Body of pancreas (tissue), 4 donors: ENCODE results near the gene ADRA2C. TPM values are rescaled to one million over a fixed set of nuclear protein-coding genes. Genes with fewer than 3 reads are reported as not detected.

Source experiments
- ATAC-seq: fragments of 150-250 bp; one replicate; pipeline ENCODE4 v1.9.1; 2016
- DNase-seq, 4 donors: peaks; one replicate each; pipeline ENCODE4 v3.0.0-alpha.2; 2019
- H3K27ac ChIP-seq, 4 donors: fragments of 200-600 bp; sonication (generic); 1 replicate in 3 of 4; 2 replicates in 1 of 4; pipeline versions ENCODE4 v1.5.1 to v1.6.1; 2016 to 2019; ENCODE audit warnings: mild to moderate bottlenecking in 1 of 4, mixed read lengths in 1 of 4, moderate library complexity in 1 of 4
- H3K27me3 ChIP-seq, 2 donors: fragments of 200-600 bp; sonication (generic); one replicate each; pipeline ENCODE4 v1.6.0; 2016; ENCODE audit warnings: mild to moderate bottlenecking in 1 of 2
- H3K36me3 ChIP-seq, 2 donors: fragments of 200-600 bp; sonication (generic); replicated peaks in 1 of 2; 2 replicates each; pipeline ENCODE4 v1.5.1; 2016; ENCODE audit warnings: low read depth in 2 of 2; ENCODE audit not compliant: insufficient read depth in 1 of 2
- H3K4me1 ChIP-seq: fragments of 200-600 bp; sonication (generic); one replicate; pipeline ENCODE4 v1.6.0; 2016
- H3K4me3 ChIP-seq, 2 donors: fragments of 200-600 bp; sonication (generic); 1 replicate in 1 of 2; 2 replicates in 1 of 2; pipeline ENCODE4 v1.5.1; 2016 to 2019
- H3K9me3 ChIP-seq, 3 donors: fragments of 200-600 bp; sonication (generic); 1 replicate in 2 of 3; 2 replicates in 1 of 3; pipeline ENCODE4 v1.5.1; 2016
- POLR2A ChIP-seq, 3 donors: fragments of 450-650 bp; IDR thresholded peaks; one replicate each; pipeline ENCODE4 v1.6.1; 2016; ENCODE audit warnings: antibody characterized with exemption in 3 of 3, mild to moderate bottlenecking in 2 of 3
- WGBS, 2 donors: methylation state at CpG; one replicate each; pipeline ENCODE4 v1.1.5; 2017; 5-methylcytosine and 5-hydroxymethylcytosine counted together
- intact Hi-C: fragments of 100-400 bp; cut with DNase I; formaldehyde crosslinking; loops from one replicate; pipeline ENCODE4 v1.15.1; 2023
- total RNA-seq, 2 donors: library from RNA; depleted of rRNA; stranded (reverse); fragments of >200 nt; gene quantifications; one replicate each; pipeline ENCODE4 v1.1.0, GENCODE V29; 2016
- TF ChIP-seq, protein P1 (sequence below), 7 experiments: fragments of 450-650 bp in 4 of 7; fragments of 200-600 bp in 3 of 7; sonication (generic) in 3 of 7; IDR thresholded peaks; one replicate each; pipeline ENCODE4 v1.5.1; 2016 to 2019; ENCODE audit warnings: antibody characterized with exemption in 7 of 7

ADRA2C gene
- total RNA-seq, 2 donors from 2014 or later = 6.7 to 10.5 TPM

DNA sequence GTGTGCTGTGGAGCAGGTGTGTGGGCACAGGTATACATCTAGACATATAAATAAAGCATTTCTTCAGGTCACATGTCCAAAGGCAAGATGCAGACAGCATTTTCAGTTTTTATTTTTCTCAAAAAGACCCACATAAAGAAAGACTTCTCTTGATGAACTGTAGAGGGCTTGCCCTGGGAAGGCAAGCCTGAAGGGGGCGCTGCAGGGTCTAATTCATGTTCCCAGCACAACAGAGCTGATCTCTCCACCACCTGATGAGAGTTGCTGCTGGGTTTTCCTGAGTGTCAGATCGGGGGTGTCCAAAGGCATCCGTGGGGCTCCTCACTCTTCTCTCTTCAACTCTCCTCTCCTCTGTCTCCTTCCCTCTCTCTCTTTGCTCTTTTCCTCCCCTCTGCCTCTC is 26.6 kb downstream of the ADRA2C start:
- no peak overlapping the region for H3K4me3 ChIP-seq
- DNase-seq (no peak), ATAC-seq (no peak)
- no peak for TF ChIP-seq POLR2A (IDR thresholded peaks at IDR 0.05)
- TF ChIP-seq, protein P1, sequence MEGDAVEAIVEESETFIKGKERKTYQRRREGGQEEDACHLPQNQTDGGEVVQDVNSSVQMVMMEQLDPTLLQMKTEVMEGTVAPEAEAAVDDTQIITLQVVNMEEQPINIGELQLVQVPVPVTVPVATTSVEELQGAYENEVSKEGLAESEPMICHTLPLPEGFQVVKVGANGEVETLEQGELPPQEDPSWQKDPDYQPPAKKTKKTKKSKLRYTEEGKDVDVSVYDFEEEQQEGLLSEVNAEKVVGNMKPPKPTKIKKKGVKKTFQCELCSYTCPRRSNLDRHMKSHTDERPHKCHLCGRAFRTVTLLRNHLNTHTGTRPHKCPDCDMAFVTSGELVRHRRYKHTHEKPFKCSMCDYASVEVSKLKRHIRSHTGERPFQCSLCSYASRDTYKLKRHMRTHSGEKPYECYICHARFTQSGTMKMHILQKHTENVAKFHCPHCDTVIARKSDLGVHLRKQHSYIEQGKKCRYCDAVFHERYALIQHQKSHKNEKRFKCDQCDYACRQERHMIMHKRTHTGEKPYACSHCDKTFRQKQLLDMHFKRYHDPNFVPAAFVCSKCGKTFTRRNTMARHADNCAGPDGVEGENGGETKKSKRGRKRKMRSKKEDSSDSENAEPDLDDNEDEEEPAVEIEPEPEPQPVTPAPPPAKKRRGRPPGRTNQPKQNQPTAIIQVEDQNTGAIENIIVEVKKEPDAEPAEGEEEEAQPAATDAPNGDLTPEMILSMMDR (IDR thresholded peaks at IDR 0.05) = no peak
- no peaks in the 10 kb centered on the region for H3K27me3 ChIP-seq
- no peaks in the 10 kb centered on the region for H3K36me3 ChIP-seq
- WGBS, 2 donors = 13 to 14% methylated on average over 3 of the region's 3 CpGs
- no peaks in the 10 kb centered on the region for H3K4me1 ChIP-seq
- intact Hi-C loops = no loop called here
- peaks cover 0 to 12% (median 0%) of the 10 kb centered on the region in 3 donors for H3K9me3 ChIP-seq
- H3K27ac ChIP-seq = no peak overlapping the region

DNA sequence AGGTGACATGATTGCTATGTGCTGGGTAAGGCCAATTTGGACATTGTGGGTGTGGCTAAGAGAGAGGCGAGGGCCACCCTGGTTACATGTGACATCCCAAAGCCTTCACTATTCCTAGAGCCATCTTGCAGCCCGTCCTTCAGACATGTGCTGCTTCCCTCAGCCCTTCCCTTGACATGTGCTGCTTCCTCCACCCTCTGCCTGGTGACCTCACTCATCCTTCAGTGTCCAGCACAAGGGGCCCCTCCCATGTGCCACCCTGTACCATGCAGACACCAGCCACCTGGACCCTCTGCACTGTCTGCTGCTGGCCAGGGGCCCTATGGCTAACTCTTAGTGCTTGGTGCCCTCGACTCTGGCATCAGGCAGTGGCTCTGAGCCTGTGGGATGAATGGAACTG is 27.4 kb downstream of the ADRA2C start:
- no peak for ATAC-seq
- no peak overlapping the region for H3K4me3 ChIP-seq
- no peaks in the 10 kb centered on the region for H3K27me3 ChIP-seq
- H3K4me1 ChIP-seq = no peaks in the 10 kb centered on the region
- intact Hi-C loops = no loop called here
- DNase-seq = no peak
- no peak overlapping the region for H3K27ac ChIP-seq
- H3K9me3 ChIP-seq = peaks cover 0 to 12% (median 0%) of the 10 kb centered on the region in 3 donors
- WGBS, 2 donors = 31 to 42% methylated on average over 3 of the region's 3 CpGs
- H3K36me3 ChIP-seq = no peaks in the 10 kb centered on the region
- TF ChIP-seq POLR2A (IDR thresholded peaks at IDR 0.05) = no peak
- TF ChIP-seq, protein P1 (IDR thresholded peaks at IDR 0.05) = no peak

DNA sequence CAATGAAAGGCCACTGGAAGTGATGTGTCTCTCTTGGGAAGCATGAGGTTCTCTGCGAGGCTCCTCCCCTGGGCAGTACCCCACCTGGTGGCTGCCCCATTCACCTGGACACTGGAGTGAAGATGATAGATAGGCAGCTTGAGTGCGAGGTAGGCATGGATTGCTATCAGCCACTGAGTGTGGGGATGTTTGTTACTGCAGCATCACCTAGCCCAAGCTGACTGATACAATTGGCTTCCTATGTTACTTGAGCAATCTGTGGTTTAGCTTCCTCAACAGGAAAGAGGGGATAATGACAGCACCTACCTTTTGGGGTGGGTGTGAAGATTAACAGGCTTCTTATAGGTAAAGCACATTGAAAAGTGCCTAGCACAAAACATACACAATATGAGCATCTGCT is 30.8 kb downstream of the ADRA2C start:
- H3K4me3 ChIP-seq = no peak overlapping the region
- no peak overlapping the region for H3K27ac ChIP-seq
- H3K9me3 ChIP-seq = peaks cover 0 to 12% (median 0%) of the 10 kb centered on the region in 3 donors
- H3K36me3 ChIP-seq = no peaks in the 10 kb centered on the region
- DNase-seq (no peak), ATAC-seq (no peak)
- 72% methylated on average over 2 of the region's 2 CpGs; no CpG with 5 or more reads in 1 of the 2 donors for WGBS, 2 donors
- TF ChIP-seq, protein P1 (IDR thresholded peaks at IDR 0.05) = no peak
- TF ChIP-seq POLR2A (IDR thresholded peaks at IDR 0.05) = no peak
- intact Hi-C loops = no loop called here
- H3K4me1 ChIP-seq = no peaks in the 10 kb centered on the region
- H3K27me3 ChIP-seq = no peaks in the 10 kb centered on the region

DNA sequence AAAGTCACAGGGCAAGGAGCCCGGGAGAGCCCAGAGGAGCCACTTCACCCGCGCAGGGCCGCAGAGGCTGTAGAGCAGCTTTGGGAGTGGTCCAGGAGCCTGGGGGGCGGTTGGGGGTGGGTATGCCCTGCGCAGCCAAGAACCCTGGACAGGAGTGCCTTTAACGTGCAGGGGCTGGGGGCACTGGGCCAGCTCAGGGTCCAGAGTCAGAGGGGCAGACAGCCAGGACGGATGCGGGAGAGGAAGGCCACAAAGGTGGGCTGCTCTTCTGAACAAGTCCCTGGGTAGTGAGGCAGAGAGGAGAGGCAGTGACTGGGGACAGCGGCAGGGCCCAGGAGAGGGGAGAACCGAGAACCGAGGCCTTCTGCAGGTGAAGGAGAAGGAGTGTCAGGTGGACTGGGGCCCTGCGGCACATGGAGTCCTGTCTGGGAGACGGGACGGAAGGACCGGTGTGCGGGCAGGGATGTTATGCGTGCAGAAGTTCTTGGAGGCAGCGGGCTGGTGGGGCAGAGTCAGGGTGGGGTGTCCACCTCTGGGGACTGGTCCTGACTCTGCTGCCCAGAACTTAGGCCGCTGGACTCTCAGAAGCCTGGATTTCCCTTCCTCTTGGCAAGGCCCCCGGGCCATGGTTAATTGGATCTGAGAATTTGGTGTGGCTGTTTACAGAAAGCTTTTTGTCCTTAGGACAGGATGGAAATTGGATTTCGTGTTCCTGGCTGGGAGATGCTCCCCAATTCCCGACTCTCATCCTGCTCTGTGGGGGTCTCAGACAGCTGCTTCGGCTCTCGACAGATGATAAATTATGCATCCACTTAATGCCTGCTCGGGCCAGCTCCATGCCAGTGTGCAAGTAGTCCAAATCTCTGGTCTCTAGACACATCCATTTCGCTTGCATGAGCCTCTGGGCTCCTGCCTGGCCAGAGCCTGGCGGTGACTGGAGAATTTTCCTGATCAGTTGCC is 31.9 kb downstream of the ADRA2C start:
- no peak for TF ChIP-seq POLR2A (IDR thresholded peaks at IDR 0.05)
- TF ChIP-seq, protein P1 (IDR thresholded peaks at IDR 0.05) = no peak
- 69 to 74% methylated on average over 23 to 28 of the region's 28 CpGs for WGBS, 2 donors
- ATAC-seq (no peak), DNase-seq (no peak)
- H3K4me1 ChIP-seq = no peaks in the 10 kb centered on the region
- H3K4me3 ChIP-seq = no peak overlapping the region
- H3K9me3 ChIP-seq = peaks cover 0 to 12% (median 0%) of the 10 kb centered on the region in 3 donors
- H3K27me3 ChIP-seq = no peaks in the 10 kb centered on the region
- intact Hi-C loops = no loop called here
- H3K27ac ChIP-seq = no peak overlapping the region
- no peaks in the 10 kb centered on the region for H3K36me3 ChIP-seq
